PFSK-1 (cell line): ENCODE data around the gene PHACTR3.

Source experiments
- FOXP2 ChIP-seq: optimal IDR thresholded peaks from 2 replicates; pipeline ENCODE3; 2011; ENCODE audit warnings: borderline replicate concordance, control low read depth, inconsistent platforms; ENCODE audit not compliant: insufficient read depth; ENCODE audit errors: extremely low read length, extremely low read depth
- POLR2AphosphoS5 ChIP-seq: IDR thresholded peaks from 2 replicates; pipeline ENCODE4 v1.6.1; 2012; ENCODE audit warnings: low read depth, mild to moderate bottlenecking, control low read depth, low read length, moderate library complexity
- REST ChIP-seq, 2 experiments: IDR thresholded peaks; 2 replicates each; pipeline versions ENCODE4 v1.6.1 to v1.8.0; 2011 to 2012; ENCODE audit warnings: low read depth in 2 of 2, low read length in 2 of 2, control low read depth in 1 of 2, inconsistent platforms in 1 of 2, mild to moderate bottlenecking in 1 of 2, moderate library complexity in 1 of 2; ENCODE audit not compliant: insufficient read depth in 1 of 2
- SIN3A ChIP-seq: IDR thresholded peaks from 2 replicates; pipeline ENCODE4 v1.6.1; 2012; ENCODE audit warnings: mild to moderate bottlenecking, low read length, moderate library complexity, borderline replicate concordance; ENCODE audit not compliant: insufficient read depth
- TAF1 ChIP-seq: IDR thresholded peaks from 2 replicates; pipeline ENCODE4 v1.6.1; 2012; ENCODE audit warnings: low read length, control low read depth, borderline replicate concordance; ENCODE audit not compliant: insufficient read depth

PHACTR3 gene

GRCh38 chr20:59662856-59663512 is 58.6 kb downstream of the PHACTR3 start:
- TF ChIP-seq SIN3A (no peak), REST (IDR thresholded peaks at IDR 0.05; ENCODE audit: insufficient read depth in 1 of 2, low read depth in 2 of 2, low read length in 2 of 2) (no peak)

GRCh38 chr20:59663513-59664060 is 59.2 kb downstream of the PHACTR3 start:
- TF ChIP-seq FOXP2: no peak
- no peak for TF ChIP-seq SIN3A
- TF ChIP-seq POLR2AphosphoS5: no peak
- no peak for TF ChIP-seq REST (IDR thresholded peaks at IDR 0.05; ENCODE audit: insufficient read depth in 1 of 2, low read depth in 2 of 2, low read length in 2 of 2)
- TF ChIP-seq TAF1: no peak

- TF ChIP-seq POLR2AphosphoS5 (no peak), TAF1 (no peak), SIN3A (no peak), REST (IDR thresholded peaks at IDR 0.05; ENCODE audit: insufficient read depth in 1 of 2, low read depth in 2 of 2, low read length in 2 of 2) (no peak), FOXP2 (no peak)
Observed at GRCh38 chr20:59664421-59664941, 60.1 kb downstream of the PHACTR3 start.

GRCh38 chr20:59665656-59666555 is 61.6 kb downstream of the PHACTR3 start:
- TF ChIP-seq SIN3A: no peak
- no peak for TF ChIP-seq POLR2AphosphoS5
- TF ChIP-seq FOXP2: no peak
- no peak for TF ChIP-seq TAF1
- no peak for TF ChIP-seq REST (IDR thresholded peaks at IDR 0.05; ENCODE audit: insufficient read depth in 1 of 2, low read depth in 2 of 2, low read length in 2 of 2)
